ENCODE measurements around the gene TACR1.

Gene TACR1

GRCh38 chr2:75066121-75066902 lies 133.0 kb downstream of the TACR1 start:
- Histone ChIP-seq H3K4me3 (ENCODE audit: low read depth, low read length) (no peak overlapping the region), H3K27ac (ENCODE audit: extremely low read depth, low read depth, low read length) (no peak overlapping the region), H3K4me1 (ENCODE audit: control insufficient read depth, insufficient read depth, low read length) (no peaks in the 10 kb centered on the region), H3K36me3 (ENCODE audit: control insufficient read depth in 2 of 2, insufficient read depth in 1 of 2, low read length in 2 of 2) (no peaks in the 10 kb centered on the region), H3K9me3 (ENCODE audit: control insufficient read depth, insufficient read depth, low read depth, low read length) (no peaks in the 10 kb centered on the region)
- TF ChIP-seq ZNF514 (tag by site-specific recombination; IDR thresholded peaks at IDR 0.05), result no peak
- ChIA-PET CTCF (interaction anchor here (0.6 to 3.1 kb wide), 8 partner anchors 10 to 547 kb away, joined by 3 to 32 read pairs (median 4); partner anchors contain the start of gene TACR1), POLR2A (interaction anchor here (0.6 kb wide), 1 partner anchor 199 kb away, joined by 3 read pairs; no protein-coding TSS in a partner anchor)

GRCh38 chr2:75065402-75066008 lies 133.8 kb downstream of the TACR1 start:
- Histone ChIP-seq H3K4me3 (ENCODE audit: low read depth, low read length) (no peak overlapping the region), H3K4me1 (ENCODE audit: control insufficient read depth, insufficient read depth, low read length) (no peaks in the 10 kb centered on the region), H3K27ac (ENCODE audit: extremely low read depth, low read depth, low read length) (no peak overlapping the region), H3K9me3 (ENCODE audit: control insufficient read depth, insufficient read depth, low read depth, low read length) (no peaks in the 10 kb centered on the region), H3K36me3 (ENCODE audit: control insufficient read depth in 2 of 2, insufficient read depth in 1 of 2, low read length in 2 of 2) (no peaks in the 10 kb centered on the region)
- POLR2A ChIA-PET, result no interaction called here
- CTCF ChIA-PET, result interaction anchor here (0.5 to 3.1 kb wide), 15 partner anchors 10 to 564 kb away, joined by 3 to 32 read pairs (median 4); partner anchors contain the start of gene TACR1
- TF ChIP-seq IKZF3 (tag by site-specific recombination; IDR thresholded peaks at IDR 0.05) (no peak), TSHZ1 (tag by site-specific recombination; IDR thresholded peaks at IDR 0.05; ENCODE audit: borderline replicate concordance) (no peak), ZNF521 (tag by site-specific recombination; IDR thresholded peaks at IDR 0.05) (no peak), ZEB2 (tag by site-specific recombination; IDR thresholded peaks at IDR 0.05) (no peak)

GRCh38 chr2:75064691-75065396 lies 134.5 kb downstream of the TACR1 start:
- H3K9me3 ChIP-seq (ENCODE audit: control insufficient read depth, insufficient read depth, low read depth, low read length), result no peaks in the 10 kb centered on the region
- no peak overlapping the region for H3K27ac ChIP-seq (ENCODE audit: extremely low read depth, low read depth, low read length)
- H3K36me3 ChIP-seq (ENCODE audit: control insufficient read depth in 2 of 2, insufficient read depth in 1 of 2, low read length in 2 of 2), result no peaks in the 10 kb centered on the region
- TF ChIP-seq CTCF (tag by site-specific recombination; IDR thresholded peaks at IDR 0.05) (0 out of 2 replicates have a peak, but pooled peaks have one; percentile 44), ZBTB26 (tag by site-specific recombination; optimal IDR thresholded peaks at IDR 0.05) (no peak), ZNF654 (tag by site-specific recombination; IDR thresholded peaks at IDR 0.05; ENCODE audit: low read depth) (peak; percentile 47)
- H3K4me3 ChIP-seq (ENCODE audit: low read depth, low read length), result no peak overlapping the region
- ChIA-PET POLR2A (no interaction called here), CTCF (interaction anchor here (0.6 to 3.1 kb wide), 30 partner anchors 8 to 556 kb away, joined by 3 to 32 read pairs (median 4); partner anchors contain the start of gene TACR1)
- H3K4me1 ChIP-seq (ENCODE audit: control insufficient read depth, insufficient read depth, low read length), result no peaks in the 10 kb centered on the region

All from HEK293 (cell line).